Left renal pelvis (tissue), 4 donors: ENCODE measurements around the gene FGF11. TPM values are rescaled to one million over a fixed set of nuclear protein-coding genes. Genes with fewer than 3 reads are reported as not detected.
"Not testable (repeated sequence)": the region's sequence is repeated elsewhere in the genome, so short reads cannot be mapped to it uniquely, and the experiment has no call there.

Source experiments
- DNase-seq, 4 donors: peaks; one replicate each; pipeline ENCODE4 v3.0.0-alpha.2; 2013; ENCODE audit warnings: low read depth in 4 of 4, low spot score in 3 of 4
- polyA plus RNA-seq, 4 donors: library from polyadenylated mRNA; unstranded; fragments of 120-200 nt; gene quantifications; one replicate each; pipeline ENCODE4 v1.2.1, GENCODE V29; 2013; ENCODE audit not compliant: insufficient read length in 4 of 4

FGF11 gene
- polyA plus RNA-seq, 4 donors: 5.6 to 17.1 (median 8.5) TPM

- no peak for DNase-seq
Measured at GRCh38 chr17:7476951-7477350, 37.6 kb downstream of the FGF11 start.

- DNase-seq: no peak
Measured at GRCh38 chr17:7477392-7478275, 38.3 kb downstream of the FGF11 start.

GRCh38 chr17:7478276-7479212 is 39.2 kb downstream of the FGF11 start:
- no peak for DNase-seq

- no peak for DNase-seq
Measured at GRCh38 chr17:7479213-7480088, 40.1 kb downstream of the FGF11 start, which contains the start of gene ZBTB4. Gene ZBTB4, minus strand, starts transcription at chr17:7479631. Its CDS starts 12,830 bp downstream, at chr17:7466801.

DNA sequence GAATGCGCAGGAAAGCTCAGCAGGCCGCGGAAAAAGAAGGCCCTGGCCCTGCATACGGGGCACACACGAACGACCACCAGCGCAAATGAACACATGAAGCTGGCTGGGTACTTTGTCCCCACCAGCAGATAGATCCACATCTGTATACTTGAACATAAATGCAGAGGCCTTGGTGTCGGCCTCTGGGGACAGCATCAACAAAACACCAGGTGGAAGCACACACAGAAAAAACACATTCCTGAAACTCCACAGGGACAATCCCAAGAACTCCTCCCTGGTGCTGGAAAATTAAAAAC is 40.7 kb downstream of the FGF11 start:
- DNase-seq: no peak

GRCh38 chr17:7481275-7481674 is 42.0 kb downstream of the FGF11 start, which contains the start of gene SLC35G6:
Gene SLC35G6, plus strand, starts transcription at chr17:7481446. Its CDS starts 71 bp downstream, at chr17:7481517.
- not testable (repeated sequence) for DNase-seq

- DNase-seq: not testable (repeated sequence)
Measured at GRCh38 chr17:7481842-7482741, 42.8 kb downstream of the FGF11 start.

DNA sequence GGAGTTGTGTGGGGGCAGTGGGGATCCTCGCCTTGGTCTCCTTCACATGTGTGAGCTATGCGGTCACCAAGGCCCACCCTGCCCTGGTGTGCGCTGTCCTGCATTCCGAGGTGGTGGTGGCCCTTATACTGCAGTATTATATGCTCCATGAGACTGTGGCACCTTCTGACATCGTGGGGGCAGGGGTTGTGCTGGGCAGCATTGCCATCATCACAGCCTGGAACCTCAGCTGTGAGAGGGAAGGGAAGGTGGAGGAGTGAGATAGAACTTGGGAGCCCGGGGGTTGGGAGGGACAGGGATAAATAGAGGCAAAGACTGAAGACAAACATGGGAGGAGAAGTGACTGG is 43.4 kb downstream of the FGF11 start:
- DNase-seq: not testable (repeated sequence)

- peak in 3 of 4 donors; percentile 69 to 85 (median 78) for DNase-seq
Measured at GRCh38 chr17:7483255-7484066, 44.1 kb downstream of the FGF11 start.

GRCh38 chr17:7484067-7484918 is 45.0 kb downstream of the FGF11 start, which contains the start of gene POLR2A:
Gene POLR2A, plus strand, starts transcription at chr17:7484366.
- DNase-seq: peak; percentile 94 to 97 (median 96)

- DNase-seq: no peak
Measured at GRCh38 chr17:7484919-7485377, 45.6 kb downstream of the FGF11 start.

DNA sequence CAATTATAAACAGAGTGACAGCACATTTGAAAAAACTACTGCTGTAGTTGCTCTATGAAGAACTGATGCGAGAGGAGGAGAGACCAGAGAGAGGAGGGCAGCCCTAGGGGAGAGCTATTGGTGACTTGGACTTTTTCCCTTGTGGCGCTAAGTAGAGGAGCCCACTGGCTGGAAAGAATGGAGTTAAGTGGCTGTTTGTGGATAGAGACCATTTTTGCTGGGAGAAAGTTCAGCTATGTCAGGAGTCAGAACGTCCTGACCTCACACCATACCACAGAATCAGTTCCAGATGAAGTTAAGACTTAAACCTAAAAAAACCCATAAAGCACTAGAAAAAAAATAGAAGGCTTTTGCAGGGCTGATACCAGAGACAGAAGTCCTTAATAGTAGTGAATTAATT is 46.9 kb downstream of the FGF11 start:
- DNase-seq: no peak

DNA sequence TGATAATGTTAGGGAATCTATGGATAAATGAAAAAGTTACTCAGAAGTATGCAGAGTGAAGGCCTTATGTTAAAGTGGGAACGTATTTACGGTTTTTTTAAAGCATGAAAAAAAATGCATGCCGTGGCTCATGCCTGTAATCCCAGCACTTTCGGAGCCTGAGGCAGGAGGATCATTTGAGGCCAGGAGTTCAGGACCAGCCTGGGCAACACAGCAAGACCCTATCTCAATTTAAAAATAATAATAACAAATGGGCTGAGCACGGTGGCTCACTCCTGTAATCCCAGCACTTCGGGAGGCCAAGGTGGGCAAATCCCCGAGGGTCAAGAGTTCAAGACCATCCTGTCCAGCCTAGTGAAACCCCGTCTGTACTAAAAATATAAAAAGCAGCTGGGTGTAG is 50.8 kb downstream of the FGF11 start:
- no peak for DNase-seq

- DNase-seq: no peak
Measured at GRCh38 chr17:7491583-7491982, 52.3 kb downstream of the FGF11 start.

DNA sequence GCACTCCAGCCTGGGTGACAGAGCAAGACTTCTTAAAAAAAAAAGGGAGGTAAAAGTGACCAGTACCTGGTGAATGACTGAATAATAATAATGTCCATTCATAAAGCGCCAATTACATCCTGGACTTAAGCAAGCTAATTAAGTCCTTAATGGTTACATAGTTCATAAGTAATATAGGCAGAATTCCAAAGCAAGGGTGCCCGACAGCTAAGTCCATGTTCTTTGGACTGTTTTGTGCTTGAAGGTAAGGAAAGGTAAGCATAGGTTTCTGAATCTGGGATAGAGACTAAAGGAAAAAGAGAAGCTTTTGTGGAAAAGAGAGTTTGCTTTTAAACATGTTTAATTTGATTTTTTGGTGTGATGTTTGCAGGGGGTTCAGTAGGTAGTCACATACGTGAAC is 54.6 kb downstream of the FGF11 start:
- DNase-seq: no peak
